SW480 (cell line): Measurements from ENCODE around the gene MED20.
A peak's percentile ranks its signal among the peaks of the same experiment; 100 is the strongest.

Source experiments
- DNase-seq: peaks from one replicate; pipeline ENCODE4 v3.0.0-alpha.2; 2016; ENCODE audit warnings: low spot score

Gene MED20

DNA sequence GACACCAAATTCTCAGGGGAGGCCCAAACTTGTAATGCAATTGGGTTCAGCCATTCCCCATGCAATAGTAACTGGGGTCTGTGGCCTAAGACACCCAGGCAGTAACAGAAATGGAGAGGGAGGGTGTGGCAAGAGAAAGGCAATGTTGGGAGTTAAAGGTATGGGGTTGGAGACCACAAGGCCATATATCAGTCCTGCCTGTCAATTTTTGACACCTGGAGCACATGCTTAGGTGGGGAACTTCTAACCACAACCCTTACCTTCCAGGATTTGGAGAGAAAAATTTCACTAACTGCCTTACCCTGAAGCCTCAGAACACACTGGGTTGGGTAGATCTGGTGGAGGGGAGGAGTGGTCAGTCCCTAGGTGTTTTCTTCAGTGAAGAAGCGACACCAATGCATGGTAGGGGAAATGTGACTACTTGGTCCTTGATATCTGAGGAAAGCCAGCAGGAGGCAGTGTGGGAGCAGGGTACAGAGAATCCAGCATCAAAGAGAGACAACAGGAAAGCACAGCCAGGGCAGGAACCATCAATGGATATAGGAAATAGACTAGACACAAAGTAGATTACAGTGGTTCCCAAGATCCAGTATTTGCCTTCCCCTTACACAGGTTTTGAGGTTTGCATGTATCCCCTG lies 18.9 kb downstream of the MED20 start:
- peak; percentile 24 for DNase-seq

- no peak for DNase-seq
These were observed 20.1 kb downstream of the MED20 start for GRCh38 chr6:41900861-41901260.

DNA sequence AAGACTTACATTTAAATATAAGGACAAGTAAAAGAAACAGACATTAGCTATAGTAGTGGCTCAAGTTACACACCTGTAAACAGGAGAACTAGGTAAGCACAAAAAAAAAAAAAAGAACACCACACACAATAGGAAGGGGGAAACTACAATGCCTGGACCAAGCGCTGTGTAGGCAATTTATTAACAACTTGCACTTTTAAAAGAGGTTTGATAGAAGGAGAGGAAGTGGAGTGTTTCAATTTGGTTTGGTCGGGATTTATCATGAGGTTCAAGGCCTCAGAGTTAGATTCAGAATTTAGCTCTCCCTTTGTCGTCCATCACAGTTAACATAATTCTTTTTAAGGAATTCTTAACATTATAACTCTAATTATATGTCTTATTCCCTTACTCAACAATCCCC lies 24.7 kb downstream of the MED20 start:
- no peak for DNase-seq

DNA sequence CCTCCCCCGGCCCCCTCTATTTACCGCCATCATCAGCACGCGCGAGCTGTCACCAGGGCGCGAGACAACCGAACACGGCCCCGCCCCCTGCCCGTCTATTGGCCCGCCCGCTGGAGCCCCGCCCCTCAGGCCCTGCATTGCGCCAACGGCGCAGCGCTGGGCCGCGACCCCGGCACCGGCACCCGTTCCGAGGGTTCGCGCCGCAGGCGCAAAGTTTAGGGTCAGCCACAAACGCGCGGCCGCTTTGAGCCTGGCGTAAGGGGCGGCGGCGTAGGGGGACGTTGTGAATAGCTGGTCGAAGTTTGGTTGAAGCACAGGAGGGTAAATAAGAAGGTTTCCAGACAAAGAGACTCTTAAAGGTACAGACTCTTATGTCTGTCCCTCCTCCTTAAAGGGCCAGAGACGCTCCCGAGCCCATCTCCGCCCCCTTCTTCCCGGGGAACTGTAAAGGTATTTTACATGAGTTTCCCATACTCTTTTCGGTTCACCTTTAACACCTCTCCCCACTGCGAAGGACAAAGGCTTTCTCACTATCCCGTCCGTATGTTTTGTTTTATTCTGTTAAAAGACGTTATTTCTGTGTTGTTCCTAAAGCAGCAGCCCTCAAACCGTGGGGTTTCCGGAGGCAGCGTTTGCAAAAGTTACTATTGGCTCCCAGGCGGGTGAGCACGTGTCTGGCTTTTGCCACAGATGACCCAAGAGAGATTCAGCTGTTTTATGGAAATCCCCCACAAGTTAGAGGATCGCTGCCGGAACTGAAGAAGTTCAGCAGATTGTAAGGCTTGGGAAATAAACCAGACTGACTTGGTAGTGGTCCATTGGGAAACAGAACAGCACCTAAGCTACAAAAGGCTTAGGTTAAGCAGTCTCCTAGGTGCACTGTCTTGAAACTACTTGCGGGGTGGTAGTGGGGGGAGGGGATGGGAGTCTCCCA lies 25.4 kb downstream of the MED20 start, which contains the start of gene USP49:
Gene USP49, minus strand, starts transcription at position 76 of the 934 bp plus-strand sequence. CDS start 88,392 bp downstream, outside the sequence.
- peak; percentile 82 for DNase-seq

DNA sequence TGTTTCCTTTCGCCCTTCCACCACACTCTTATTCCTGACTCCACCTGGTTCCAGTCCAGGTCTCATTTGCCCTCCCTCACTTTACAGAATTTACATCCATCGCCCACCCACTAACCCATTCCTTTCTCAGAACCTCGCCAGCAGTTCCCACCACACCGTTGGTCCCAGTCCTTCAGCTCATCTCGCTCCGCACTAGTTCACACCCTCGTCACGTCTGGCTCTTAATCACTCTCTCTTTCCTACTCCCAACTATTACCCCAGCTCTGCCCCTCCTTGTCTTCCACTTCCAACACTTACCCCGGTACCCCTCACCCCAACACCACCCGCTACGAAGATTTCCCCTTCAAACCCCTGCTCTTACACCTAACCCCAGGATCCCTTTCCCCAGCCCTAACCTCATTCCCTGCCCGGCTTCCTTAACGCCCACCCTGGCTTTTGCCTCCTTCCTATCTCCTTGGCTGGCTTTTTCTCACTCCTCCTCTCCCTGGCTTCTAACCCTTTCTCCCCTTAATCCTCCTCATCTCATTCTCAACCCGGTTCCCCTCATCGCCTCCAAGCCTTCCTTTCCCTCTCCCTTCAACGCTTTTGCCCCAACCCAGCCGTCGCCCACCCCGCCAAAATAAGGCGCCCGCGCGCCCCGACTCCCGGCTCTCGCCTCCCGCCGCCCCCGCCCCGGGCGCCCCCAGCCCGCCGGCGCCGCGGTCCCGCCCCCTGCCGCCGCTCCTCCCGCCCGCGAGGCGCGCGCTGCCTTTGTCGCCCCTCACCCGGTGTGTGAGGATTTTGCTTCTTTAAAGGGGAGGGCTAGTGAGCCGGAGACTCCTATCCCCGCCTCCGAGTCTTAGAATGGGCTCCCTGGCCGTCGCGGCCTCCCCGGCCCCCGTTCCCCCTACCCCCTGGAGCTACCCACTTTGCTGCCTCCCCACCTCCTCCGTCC lies 26.3 kb downstream of the MED20 start:
- no peak for DNase-seq

DNA sequence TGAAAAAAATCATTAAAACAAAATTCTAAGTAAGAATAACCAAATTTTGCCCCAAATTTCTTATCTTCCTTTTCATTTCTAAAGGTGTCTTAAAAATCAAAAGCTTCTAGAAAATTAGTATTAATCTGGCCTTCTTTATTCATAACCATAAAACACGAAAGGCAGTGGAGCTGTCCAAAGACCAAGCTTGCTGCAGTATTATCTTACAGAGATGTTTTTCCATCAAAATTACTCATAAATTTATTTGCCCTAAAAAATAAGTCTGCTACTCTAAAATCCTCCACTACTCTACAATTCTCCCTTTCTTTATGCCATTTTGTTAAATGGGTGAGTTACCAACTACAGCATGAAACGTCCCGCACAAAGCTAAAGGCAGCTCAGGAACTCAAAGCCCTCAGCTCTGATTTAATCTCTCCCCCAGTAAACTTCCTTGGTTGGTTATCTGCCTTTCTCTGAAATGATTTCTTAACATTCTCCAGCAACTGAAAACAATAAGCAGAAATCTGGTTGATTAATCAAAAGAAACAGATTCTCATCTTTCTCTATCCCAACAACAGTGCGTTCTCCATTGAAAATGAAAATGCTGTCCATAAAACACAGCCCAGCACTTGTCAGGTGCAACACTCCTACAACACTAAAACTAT lies 27.9 kb downstream of the MED20 start:
- no peak for DNase-seq

- no peak for DNase-seq
These were observed 33.6 kb downstream of the MED20 start for GRCh38 chr6:41887331-41887751.

DNA sequence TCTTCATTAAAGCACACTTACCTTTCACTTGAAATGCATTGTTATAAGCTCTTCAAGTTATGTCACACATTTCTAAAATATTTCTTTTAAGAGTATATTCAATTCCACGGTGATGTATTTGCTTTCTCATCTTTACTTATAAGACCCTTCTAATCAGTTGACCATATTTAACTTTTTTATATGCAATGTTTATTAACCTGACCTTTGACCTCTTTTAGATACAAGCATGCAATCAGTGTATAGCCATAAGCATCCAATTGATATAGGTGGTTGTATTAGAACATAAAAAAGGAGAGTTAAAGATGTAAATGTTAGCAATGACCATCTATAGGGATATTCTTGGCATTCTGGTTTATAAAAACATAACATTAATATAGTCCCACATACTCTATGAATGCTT lies 35.0 kb downstream of the MED20 start:
- no peak for DNase-seq

DNA sequence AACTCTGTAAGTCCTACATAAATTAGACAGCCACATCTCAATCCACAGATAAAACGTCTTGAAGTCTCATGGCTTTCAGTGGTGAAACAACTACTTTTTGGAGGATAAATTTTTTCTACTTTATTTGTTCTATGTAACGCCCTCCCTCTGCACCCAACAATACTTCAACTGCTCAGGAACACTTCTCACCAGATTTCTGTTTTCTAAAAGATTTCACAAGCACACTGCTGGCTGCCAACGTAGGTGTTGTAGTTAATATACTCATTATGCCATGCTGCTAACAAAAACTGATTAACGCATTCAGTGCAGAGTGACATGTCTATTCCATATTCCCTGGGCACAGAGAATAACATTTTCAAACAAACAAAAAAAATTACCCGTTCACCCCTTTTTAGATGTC lies 36.0 kb downstream of the MED20 start:
- DNase-seq, result no peak

- no peak for DNase-seq
These were observed 39.4 kb downstream of the MED20 start for GRCh38 chr6:41881506-41881905.

- DNase-seq, result no peak
These were observed 42.0 kb downstream of the MED20 start for GRCh38 chr6:41878961-41879405.

DNA sequence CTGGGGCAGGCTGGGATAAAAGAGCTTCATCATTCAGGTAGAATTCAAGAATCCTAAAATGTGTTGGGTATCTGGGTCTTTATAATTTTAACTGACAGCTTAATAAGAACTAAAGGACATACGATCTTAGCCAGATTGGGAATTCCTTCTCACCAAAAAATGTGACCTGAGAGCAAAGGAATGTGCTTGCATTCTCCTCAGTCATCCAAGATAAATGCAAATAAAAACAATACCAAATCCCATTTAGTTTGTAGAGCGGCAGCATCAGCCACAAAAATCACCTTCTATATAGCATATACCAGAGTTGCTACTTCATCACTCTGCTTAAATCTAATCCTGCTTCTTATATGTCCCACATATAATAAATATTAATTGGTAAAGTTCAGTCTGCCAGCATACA lies 42.7 kb downstream of the MED20 start:
- DNase-seq, result no peak

GRCh38 chr6:41877051-41877680 lies 43.8 kb downstream of the MED20 start:
- no peak for DNase-seq

- DNase-seq, result no peak
These were observed 46.2 kb downstream of the MED20 start for GRCh38 chr6:41874741-41875140.

GRCh38 chr6:41872147-41872546 lies 48.8 kb downstream of the MED20 start:
- DNase-seq, result no peak

- DNase-seq, result no peak
These were observed 49.2 kb downstream of the MED20 start for GRCh38 chr6:41871691-41872090.

DNA sequence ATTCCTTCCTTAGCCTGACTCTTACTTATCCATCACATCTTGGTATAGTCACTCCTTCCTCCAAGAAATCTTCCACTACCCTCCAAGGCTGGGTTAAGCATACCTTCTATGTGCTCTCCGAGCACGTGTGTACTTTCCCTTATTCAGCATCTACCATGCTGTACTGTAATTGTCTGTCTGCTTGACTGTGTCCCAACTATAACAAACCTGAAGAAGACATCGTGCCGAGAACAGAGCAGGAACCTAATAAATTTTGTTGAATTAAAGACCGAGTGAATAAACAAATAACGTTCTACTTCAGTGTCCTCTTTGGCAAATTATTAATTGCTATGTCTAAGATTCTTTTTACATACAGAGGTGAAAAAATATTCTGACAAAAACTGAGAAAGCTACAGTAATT lies 61.6 kb downstream of the MED20 start:
- no peak for DNase-seq

DNA sequence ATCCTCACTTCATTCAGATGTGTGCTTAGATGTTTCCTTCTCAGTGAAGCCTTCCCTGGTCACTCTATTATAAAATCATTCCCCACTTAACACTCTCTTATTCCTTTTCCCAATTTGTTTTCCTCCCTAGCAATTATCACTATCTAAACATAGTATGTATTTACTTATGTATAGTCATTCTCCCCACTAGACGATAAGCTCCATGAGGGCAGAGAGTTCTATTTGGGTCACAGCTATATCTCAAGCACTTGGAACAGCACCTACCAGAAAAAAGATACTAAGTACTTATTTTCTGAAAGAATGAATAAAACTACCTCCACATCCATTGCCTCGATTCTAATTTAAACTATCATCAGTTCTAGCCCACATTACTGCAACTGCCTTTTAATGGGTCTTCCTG lies 62.2 kb downstream of the MED20 start:
- no peak for DNase-seq
